Naive B cell (primary cell): ENCODE results near the gene FRMD3. TPM values are rescaled to one million over a fixed set of nuclear protein-coding genes. Genes with fewer than 3 reads are reported as not detected.
A peak's percentile ranks its signal among the peaks of the same experiment; 100 is the strongest.

ENCODE experiments used
- ATAC-seq, 2 donors: fragments of 150-1000 bp; cut with Tn5 transposase; 2 replicates each; pipeline ENCODE4 v1.10.0; 2021; ENCODE audit warnings: low read depth in 2 of 2, mild to moderate bottlenecking in 2 of 2, moderate library complexity in 2 of 2
- DNase-seq: peaks from one replicate; pipeline ENCODE4 v3.0.0; 2022
- H3K27ac Mint-ChIP-seq, 6 donors: one replicate each; pipeline ENCODE4 v1.8.0; 2020 to 2022; ENCODE audit warnings: mild to moderate bottlenecking in 6 of 6, mixed read lengths in 6 of 6, moderate library complexity in 5 of 6, inconsistent platforms in 2 of 6
- H3K27me3 Mint-ChIP-seq, 3 donors: one replicate each; pipeline ENCODE4 v1.8.0; 2021 to 2022; ENCODE audit warnings: mixed read lengths in 3 of 3, mild to moderate bottlenecking in 1 of 3
- H3K36me3 Mint-ChIP-seq, 2 donors: one replicate each; pipeline ENCODE4 v1.8.0; 2020 to 2022; ENCODE audit warnings: mixed read lengths in 2 of 2, inconsistent platforms in 1 of 2, mild to moderate bottlenecking in 1 of 2
- H3K4me1 Mint-ChIP-seq, 3 donors: one replicate each; pipeline ENCODE4 v1.8.0; 2020 to 2022; ENCODE audit warnings: mixed read lengths in 3 of 3, inconsistent platforms in 1 of 3, mild to moderate bottlenecking in 1 of 3, moderate library complexity in 1 of 3
- H3K4me3 Mint-ChIP-seq, 8 donors: one replicate each; pipeline ENCODE4 v1.8.0; 2020 to 2022; ENCODE audit warnings: mild to moderate bottlenecking in 8 of 8, mixed read lengths in 8 of 8, moderate library complexity in 8 of 8, inconsistent platforms in 2 of 8
- H3K9me3 Mint-ChIP-seq, 7 donors: one replicate each; pipeline ENCODE4 v1.8.0; 2020 to 2022; ENCODE audit warnings: mixed read lengths in 7 of 7, mild to moderate bottlenecking in 5 of 7, inconsistent platforms in 2 of 7, moderate library complexity in 1 of 7
- polyA plus RNA-seq, 6 donors: library from polyadenylated mRNA; unstranded; fragments of 300-500 nt; fragmentation: Illumina TruSeq; gene quantifications; one replicate each; pipeline ENCODE4 v1.2.3, GENCODE V29; 2021; ENCODE audit warnings: low read depth in 6 of 6

FRMD3 gene
- polyA plus RNA-seq, 6 donors from 2014 or later, result 0.36 to 3.0 (median 1.4) TPM; not detected in 1

- Mint-ChIP-seq H3K27me3 (no peaks in the 10 kb centered on the region), H3K36me3 (peaks cover 0 to 34% of the 10 kb centered on the region in 2 donors), H3K9me3 (peaks cover 5 to 22% (median 17%) of the 10 kb centered on the region in 7 donors), H3K27ac (no peak overlapping the region), H3K4me1 (peaks cover 11 to 18% (median 11%) of the 10 kb centered on the region in 3 donors), H3K4me3 (no peak overlapping the region)
- no peak for ATAC-seq
- no peak for DNase-seq
These were observed 60.6 kb downstream of the FRMD3 start for GRCh38 chr9:83477571-83477970.

GRCh38 chr9:83477120-83477519, 61.1 kb downstream of the FRMD3 start:
- Mint-ChIP-seq H3K27ac (no peak overlapping the region), H3K27me3 (no peaks in the 10 kb centered on the region), H3K4me3 (no peak overlapping the region), H3K4me1 (peaks cover 11 to 18% (median 12%) of the 10 kb centered on the region in 3 donors), H3K9me3 (peaks cover 5 to 22% (median 17%) of the 10 kb centered on the region in 7 donors), H3K36me3 (peaks cover 0 to 34% of the 10 kb centered on the region in 2 donors)
- no peak for ATAC-seq
- no peak for DNase-seq

DNA sequence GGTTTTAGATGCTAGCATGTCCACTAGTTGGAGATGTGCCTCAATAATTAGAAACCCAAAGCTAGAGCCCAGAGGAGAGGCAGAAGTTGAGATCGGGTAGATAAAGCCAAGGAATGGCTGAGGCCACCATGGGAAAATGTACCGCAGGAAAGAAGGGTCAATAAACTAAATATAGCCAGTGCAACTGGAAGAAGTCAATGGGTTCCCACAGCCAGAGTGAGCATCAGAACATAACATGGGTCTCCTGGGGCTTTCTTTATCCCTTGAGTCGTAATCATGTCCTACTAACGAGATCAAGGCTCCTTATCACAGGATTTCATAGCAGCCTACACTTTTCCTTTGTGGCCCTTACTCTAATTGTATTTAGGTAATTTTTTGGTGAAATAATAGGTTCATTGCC, 61.7 kb downstream of the FRMD3 start:
- peaks cover 11 to 18% (median 15%) of the 10 kb centered on the region in 3 donors for H3K4me1 Mint-ChIP-seq
- H3K27ac Mint-ChIP-seq, result no peak overlapping the region
- H3K4me3 Mint-ChIP-seq, result no peak overlapping the region
- no peak for ATAC-seq
- H3K36me3 Mint-ChIP-seq, result peaks cover 0 to 34% of the 10 kb centered on the region in 2 donors
- no peaks in the 10 kb centered on the region for H3K27me3 Mint-ChIP-seq
- no peak for DNase-seq
- H3K9me3 Mint-ChIP-seq, result peaks cover 5 to 22% (median 17%) of the 10 kb centered on the region in 7 donors

DNA sequence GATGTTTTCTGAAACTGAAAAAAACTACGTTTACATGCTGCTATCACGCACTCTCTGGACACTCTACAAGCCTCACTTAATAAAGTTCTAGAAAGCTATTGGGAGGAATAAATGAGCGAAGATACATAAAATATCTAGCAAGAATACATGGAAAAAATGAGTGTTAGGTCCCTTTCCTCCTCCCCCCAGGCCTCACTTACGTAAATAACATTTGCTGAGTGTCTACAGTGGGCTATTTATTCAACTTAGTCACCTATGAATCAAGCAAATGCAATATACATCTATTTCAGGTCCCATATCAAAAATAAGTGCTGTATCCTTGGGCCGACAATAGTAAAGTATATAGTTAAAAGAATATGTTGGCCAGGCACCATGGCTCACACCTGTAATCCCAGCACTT, 62.5 kb downstream of the FRMD3 start:
- Mint-ChIP-seq H3K4me1 (peaks cover 11 to 18% (median 15%) of the 10 kb centered on the region in 3 donors), H3K27me3 (no peaks in the 10 kb centered on the region), H3K4me3 (no peak overlapping the region), H3K9me3 (peaks cover 5 to 19% (median 17%) of the 10 kb centered on the region in 7 donors), H3K27ac (no peak overlapping the region), H3K36me3 (peaks cover 0 to 34% of the 10 kb centered on the region in 2 donors)
- DNase-seq (no peak), ATAC-seq (no peak)

- no peaks in the 10 kb centered on the region for H3K27me3 Mint-ChIP-seq
- no peak for DNase-seq
- H3K27ac Mint-ChIP-seq, result peak overlapping the region in 2 of 6 donors; percentile 7 to 69
- H3K4me3 Mint-ChIP-seq, result no peak overlapping the region
- H3K4me1 Mint-ChIP-seq, result peaks cover 11 to 18% (median 15%) of the 10 kb centered on the region in 3 donors
- H3K9me3 Mint-ChIP-seq, result peaks cover 5 to 17% (median 12%) of the 10 kb centered on the region in 7 donors
- ATAC-seq, result no peak
- peaks cover 0 to 34% of the 10 kb centered on the region in 2 donors for H3K36me3 Mint-ChIP-seq
These were observed 63.6 kb downstream of the FRMD3 start for GRCh38 chr9:83474631-83475030.

DNA sequence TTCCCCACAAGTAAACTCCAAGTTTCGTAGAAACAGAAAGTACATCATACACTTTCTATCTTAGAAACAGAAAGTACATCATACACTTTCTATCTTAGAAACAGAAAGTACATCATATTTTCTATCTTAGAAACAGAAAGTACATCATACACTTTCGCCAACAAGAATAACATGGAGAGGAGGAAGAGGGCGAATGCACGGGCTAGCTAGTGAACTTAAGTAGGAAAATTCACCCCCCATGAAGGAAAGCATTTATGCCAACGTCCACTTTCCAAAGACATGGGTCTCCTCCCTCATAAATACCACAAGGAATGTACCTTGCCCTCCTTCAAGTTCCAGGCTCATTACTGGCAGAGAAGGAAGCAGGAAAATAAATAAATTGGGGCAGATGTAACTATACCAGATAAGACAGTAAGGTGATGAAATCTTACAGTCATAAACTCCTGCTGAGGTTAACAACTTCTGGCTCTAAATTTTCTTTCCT, 64.7 kb downstream of the FRMD3 start:
- DNase-seq (peak; percentile 3), ATAC-seq (peak; percentile 70 to 74)
- no peaks in the 10 kb centered on the region for H3K27me3 Mint-ChIP-seq
- H3K4me1 Mint-ChIP-seq, result peaks cover 11 to 18% (median 15%) of the 10 kb centered on the region in 3 donors
- peak overlapping the region; percentile 63 to 87 (median 76) for H3K4me3 Mint-ChIP-seq
- H3K27ac Mint-ChIP-seq, result peak overlapping the region; percentile 31 to 75 (median 58)
- peaks cover 2 to 10% (median 6%) of the 10 kb centered on the region in 7 donors for H3K9me3 Mint-ChIP-seq
- peaks cover 0 to 25% of the 10 kb centered on the region in 2 donors for H3K36me3 Mint-ChIP-seq

DNA sequence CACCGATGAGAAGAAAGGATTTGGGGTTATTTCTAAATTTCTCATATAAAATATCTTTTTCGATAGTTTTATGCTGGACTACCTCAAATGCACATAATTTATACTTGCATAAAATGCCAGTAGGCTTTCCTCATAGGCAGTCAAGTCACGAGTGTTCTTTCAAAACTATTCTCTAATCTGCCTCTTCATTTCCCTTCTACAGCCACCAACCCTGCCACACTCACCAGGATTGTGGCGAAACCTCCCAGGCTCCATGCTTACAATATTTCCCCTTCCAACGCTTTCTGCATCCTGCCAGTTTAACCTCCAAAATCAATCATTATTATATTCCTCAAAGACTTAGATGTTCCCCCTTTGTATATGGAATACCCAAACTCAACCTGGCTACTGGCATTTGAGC, 65.4 kb downstream of the FRMD3 start:
- ATAC-seq, result no peak
- H3K9me3 Mint-ChIP-seq, result peaks cover under 1 to 10% (median 4%) of the 10 kb centered on the region in 7 donors
- peaks cover 11 to 18% (median 15%) of the 10 kb centered on the region in 3 donors for H3K4me1 Mint-ChIP-seq
- H3K36me3 Mint-ChIP-seq, result peaks cover 0 to 25% of the 10 kb centered on the region in 2 donors
- no peak for DNase-seq
- H3K4me3 Mint-ChIP-seq, result peak overlapping the region; percentile 63 to 87 (median 76)
- peak overlapping the region in 5 of 6 donors; percentile 22 to 75 (median 57) for H3K27ac Mint-ChIP-seq
- no peaks in the 10 kb centered on the region for H3K27me3 Mint-ChIP-seq

- no peak for DNase-seq
- ATAC-seq, result no peak
- Mint-ChIP-seq H3K27ac (no peak overlapping the region), H3K9me3 (peaks cover 0 to 10% (median 4%) of the 10 kb centered on the region in 7 donors), H3K36me3 (peaks cover 0 to 25% of the 10 kb centered on the region in 2 donors), H3K4me3 (peak overlapping the region in 1 of 8 donors; percentile 62), H3K27me3 (no peaks in the 10 kb centered on the region), H3K4me1 (peaks cover 11 to 18% (median 15%) of the 10 kb centered on the region in 3 donors)
These were observed 66.0 kb downstream of the FRMD3 start for GRCh38 chr9:83472221-83472665.

DNA sequence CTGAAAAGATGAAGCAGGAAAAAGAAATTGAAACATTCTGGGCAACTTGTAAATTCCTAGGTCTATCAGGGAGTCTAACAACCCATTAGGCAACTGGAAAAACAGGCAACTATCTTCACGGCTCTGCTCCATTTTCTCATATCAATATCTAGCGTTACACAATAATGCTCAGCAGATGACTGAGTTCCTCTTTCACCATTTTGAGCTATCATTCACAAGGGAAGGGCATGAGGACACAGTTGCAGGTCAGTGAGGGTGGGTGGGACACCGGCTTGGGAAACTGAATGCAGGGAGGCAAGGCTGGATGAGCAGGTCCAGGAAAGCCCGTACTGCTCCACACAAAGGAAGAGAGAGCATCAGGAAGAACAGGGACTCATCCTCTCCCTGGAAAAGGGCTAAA, 67.0 kb downstream of the FRMD3 start:
- peak overlapping the region in 1 of 8 donors; percentile 74 for H3K4me3 Mint-ChIP-seq
- H3K27me3 Mint-ChIP-seq, result no peaks in the 10 kb centered on the region
- peaks cover 11 to 18% (median 15%) of the 10 kb centered on the region in 3 donors for H3K4me1 Mint-ChIP-seq
- H3K27ac Mint-ChIP-seq, result peak overlapping the region in 1 of 6 donors; percentile 25
- peaks cover 0 to 21% of the 10 kb centered on the region in 2 donors for H3K36me3 Mint-ChIP-seq
- peaks cover 0 to 9% (median 4%) of the 10 kb centered on the region in 7 donors for H3K9me3 Mint-ChIP-seq
- no peak for DNase-seq
- ATAC-seq, result no peak

DNA sequence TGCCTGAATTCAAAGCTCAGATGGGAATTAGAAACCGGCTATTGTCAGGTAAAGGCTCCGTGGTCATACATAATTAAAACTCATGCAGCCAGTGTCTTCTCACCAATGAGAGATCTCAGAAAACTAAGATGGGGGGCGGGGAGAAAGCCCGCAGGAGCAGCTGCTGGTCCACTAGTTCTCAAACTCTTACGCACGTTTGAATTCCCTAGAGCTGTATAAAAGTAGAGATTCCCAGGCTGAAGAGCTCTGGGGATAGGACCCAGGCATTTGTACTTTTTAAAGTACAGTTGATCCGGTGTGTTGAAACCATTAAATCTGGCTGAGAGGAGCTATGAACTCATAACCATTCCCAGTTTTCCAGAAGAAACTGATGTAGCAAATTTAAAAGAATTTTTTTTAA, 68.5 kb downstream of the FRMD3 start:
- peaks cover 11 to 18% (median 15%) of the 10 kb centered on the region in 3 donors for H3K4me1 Mint-ChIP-seq
- peaks cover 0 to 8% of the 10 kb centered on the region in 2 donors for H3K36me3 Mint-ChIP-seq
- H3K27me3 Mint-ChIP-seq, result no peaks in the 10 kb centered on the region
- H3K4me3 Mint-ChIP-seq, result no peak overlapping the region
- H3K27ac Mint-ChIP-seq, result no peak overlapping the region
- H3K9me3 Mint-ChIP-seq, result peaks cover 0 to 5% (median 0%) of the 10 kb centered on the region in 7 donors
- ATAC-seq, result no peak
- DNase-seq, result no peak

- peaks cover 0 to 6% of the 10 kb centered on the region in 2 donors for H3K36me3 Mint-ChIP-seq
- ATAC-seq, result no peak
- H3K27ac Mint-ChIP-seq, result no peak overlapping the region
- no peak for DNase-seq
- H3K9me3 Mint-ChIP-seq, result peaks cover 0 to 5% (median 0%) of the 10 kb centered on the region in 7 donors
- no peak overlapping the region for H3K4me3 Mint-ChIP-seq
- peaks cover 12 to 15% (median 14%) of the 10 kb centered on the region in 3 donors for H3K4me1 Mint-ChIP-seq
- H3K27me3 Mint-ChIP-seq, result no peaks in the 10 kb centered on the region
These were observed 69.4 kb downstream of the FRMD3 start for GRCh38 chr9:83468821-83469220.

- Mint-ChIP-seq H3K36me3 (peaks cover 0 to 5% of the 10 kb centered on the region in 2 donors), H3K4me1 (peaks cover 0 to 5% (median under 1%) of the 10 kb centered on the region in 3 donors), H3K4me3 (no peak overlapping the region), H3K27ac (no peak overlapping the region), H3K9me3 (no peaks in the 10 kb centered on the region), H3K27me3 (no peaks in the 10 kb centered on the region)
- DNase-seq, result no peak
- no peak for ATAC-seq
These were observed 71.3 kb downstream of the FRMD3 start for GRCh38 chr9:83466877-83467276.

- ATAC-seq (no peak), DNase-seq (no peak)
- peaks cover 0 to 5% (median 0%) of the 10 kb centered on the region in 3 donors for H3K4me1 Mint-ChIP-seq
- H3K9me3 Mint-ChIP-seq, result peaks cover 0 to 2% (median under 1%) of the 10 kb centered on the region in 7 donors
- no peak overlapping the region for H3K4me3 Mint-ChIP-seq
- H3K36me3 Mint-ChIP-seq, result peaks cover 3 to 6% of the 10 kb centered on the region in 2 donors
- H3K27ac Mint-ChIP-seq, result no peak overlapping the region
- no peaks in the 10 kb centered on the region for H3K27me3 Mint-ChIP-seq
These were observed 71.8 kb downstream of the FRMD3 start for GRCh38 chr9:83466351-83466750.

DNA sequence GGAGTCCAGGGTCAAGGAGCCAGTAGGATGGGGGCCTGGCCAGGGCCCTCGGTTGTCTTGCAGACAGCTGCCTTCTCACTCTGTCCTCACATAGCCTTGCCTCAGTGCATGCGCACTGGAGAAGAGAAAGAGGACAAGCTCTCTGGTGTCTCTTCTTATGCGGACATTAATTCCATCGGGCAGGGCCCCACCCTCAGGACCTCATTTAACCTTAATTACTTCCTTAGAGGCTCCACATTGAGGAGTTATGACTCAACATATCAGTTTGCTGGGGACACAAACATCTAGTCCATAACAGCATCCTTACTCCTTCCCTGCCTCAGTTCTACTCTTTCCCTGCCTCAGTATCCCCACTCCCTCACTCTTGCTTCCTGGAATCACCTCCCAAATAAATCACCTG, 78.4 kb downstream of the FRMD3 start:
- Mint-ChIP-seq H3K36me3 (peaks cover 8 to 12% of the 10 kb centered on the region in 2 donors), H3K9me3 (peaks cover 0 to 9% (median 6%) of the 10 kb centered on the region in 7 donors), H3K27me3 (no peaks in the 10 kb centered on the region), H3K4me1 (peaks cover 0 to 5% (median 0%) of the 10 kb centered on the region in 3 donors), H3K27ac (peak overlapping the region in 2 of 6 donors; percentile 33 to 79), H3K4me3 (no peak overlapping the region)
- DNase-seq (no peak), ATAC-seq (no peak)
